DND-41 (cell line): ENCODE data around the gene PTPRH.

Experiments used
- ATAC-seq: fragments of 200-7000 bp; cut with Tn5 transposase; 3 replicates; pipeline ENCODE4 v1.9.1; 2021; ENCODE audit warnings: low read depth; ENCODE audit not compliant: insufficient read depth
- DNase-seq: peaks from one replicate; pipeline ENCODE4 v3.0.0-alpha.2; 2020
- H2AFZ ChIP-seq: 2 replicates; pipeline ENCODE4 v1.6.0; 2012; ENCODE audit warnings: low read depth, low read length
- H3K27ac ChIP-seq: 2 replicates; pipeline ENCODE4 v1.5.1; 2012; ENCODE audit warnings: low read length, inconsistent platforms
- H3K27me3 ChIP-seq: fragments of 200-600 bp; sonication (generic); 2 replicates; pipeline ENCODE4 v1.6.0; 2012; ENCODE audit warnings: low read length, mild to moderate bottlenecking, inconsistent platforms; ENCODE audit not compliant: insufficient read depth, poor library complexity
- H3K36me3 ChIP-seq: 2 replicates; pipeline ENCODE4 v1.5.1; 2012; ENCODE audit warnings: low read length, inconsistent platforms; ENCODE audit not compliant: insufficient read depth
- H3K4me1 ChIP-seq: 2 replicates; pipeline ENCODE4 v1.5.1; 2012; ENCODE audit warnings: mild to moderate bottlenecking, low read length; ENCODE audit not compliant: insufficient read depth
- H3K4me2 ChIP-seq: 2 replicates; pipeline ENCODE4 v1.6.0; 2012; ENCODE audit warnings: mild to moderate bottlenecking, moderate library complexity, low read length, inconsistent platforms; ENCODE audit not compliant: insufficient read depth
- H3K4me3 ChIP-seq, 2 experiments: fragments of 200-600 bp in 1 of 2; shearing (Covaris generic) in 1 of 2; 2 replicates each; pipeline ENCODE4 v1.5.1; 2012 to 2016; ENCODE audit warnings: inconsistent platforms in 2 of 2, low read length in 2 of 2, mild to moderate bottlenecking in 2 of 2, low read depth in 1 of 2, moderate library complexity in 1 of 2
- H3K79me2 ChIP-seq: 2 replicates; pipeline ENCODE4 v1.6.0; 2012; ENCODE audit warnings: low read length, inconsistent platforms; ENCODE audit not compliant: insufficient read depth
- H3K9ac ChIP-seq: 2 replicates; pipeline ENCODE4 v1.6.0; 2012; ENCODE audit warnings: low read depth, mild to moderate bottlenecking, inconsistent platforms, low read length, moderate library complexity
- H3K9me3 ChIP-seq: 2 replicates; pipeline ENCODE4 v1.5.1; 2012; ENCODE audit warnings: low read length, moderate library complexity, mild to moderate bottlenecking, inconsistent platforms; ENCODE audit not compliant: insufficient read depth, severe bottlenecking
- H4K20me1 ChIP-seq: 2 replicates; pipeline ENCODE4 v1.6.0; 2012; ENCODE audit warnings: low read length; ENCODE audit not compliant: insufficient read depth
- CTCF ChIP-seq: IDR thresholded peaks from 2 replicates; pipeline ENCODE4 v1.5.1; 2012; ENCODE audit warnings: borderline replicate concordance, low read length, moderate library complexity, mild to moderate bottlenecking; ENCODE audit not compliant: poor library complexity, severe bottlenecking; ENCODE audit errors: extremely low read depth
- EZH2 ChIP-seq: IDR thresholded peaks from 3 replicates; pipeline ENCODE4 v1.6.1; 2012; ENCODE audit warnings: borderline replicate concordance, low read depth, mild to moderate bottlenecking, moderate library complexity, low read length, inconsistent platforms; ENCODE audit not compliant: severe bottlenecking

Gene PTPRH

GRCh38 chr19:55188625-55189024, 20.7 kb downstream of the PTPRH start:
- no peaks in the 10 kb centered on the region for H3K27me3 ChIP-seq
- H3K36me3 ChIP-seq, result no peaks in the 10 kb centered on the region
- H2AFZ ChIP-seq, result no peak overlapping the region
- no peaks in the 10 kb centered on the region for H3K4me1 ChIP-seq
- no peaks in the 10 kb centered on the region for H3K79me2 ChIP-seq
- DNase-seq (no peak), ATAC-seq (no peak)
- H4K20me1 ChIP-seq, result peaks cover 7% of the 10 kb centered on the region
- H3K4me2 ChIP-seq, result no peak overlapping the region
- no peak for TF ChIP-seq CTCF
- no peak for TF ChIP-seq EZH2
- H3K9me3 ChIP-seq, result no peaks in the 10 kb centered on the region
- no peak overlapping the region for H3K27ac ChIP-seq
- H3K4me3 ChIP-seq, result no peak overlapping the region
- H3K9ac ChIP-seq, result no peak overlapping the region

GRCh38 chr19:55186080-55186479, 23.2 kb downstream of the PTPRH start:
- no peak for TF ChIP-seq CTCF
- no peak for TF ChIP-seq EZH2
- DNase-seq, result no peak
- H3K4me3 ChIP-seq, result no peak overlapping the region
- no peak for ATAC-seq
- no peaks in the 10 kb centered on the region for H3K9me3 ChIP-seq
- H3K79me2 ChIP-seq, result no peaks in the 10 kb centered on the region
- H2AFZ ChIP-seq, result no peak overlapping the region
- no peak overlapping the region for H3K9ac ChIP-seq
- H4K20me1 ChIP-seq, result peaks cover 12% of the 10 kb centered on the region
- H3K4me2 ChIP-seq, result no peak overlapping the region
- no peak overlapping the region for H3K27ac ChIP-seq
- H3K27me3 ChIP-seq, result no peaks in the 10 kb centered on the region
- no peaks in the 10 kb centered on the region for H3K4me1 ChIP-seq
- H3K36me3 ChIP-seq, result no peaks in the 10 kb centered on the region

- no peak for ATAC-seq
- Histone ChIP-seq H3K27ac (no peak overlapping the region), H3K9ac (no peak overlapping the region), H4K20me1 (peaks cover 29% of the 10 kb centered on the region), H3K4me2 (no peak overlapping the region), H3K4me1 (peaks cover 27% of the 10 kb centered on the region), H2AFZ (no peak overlapping the region), H3K36me3 (no peaks in the 10 kb centered on the region), H3K79me2 (no peaks in the 10 kb centered on the region), H3K27me3 (peaks cover 8% of the 10 kb centered on the region), H3K9me3 (no peaks in the 10 kb centered on the region), H3K4me3 (no peak overlapping the region)
- TF ChIP-seq EZH2, result no peak
- DNase-seq, result no peak
These were observed 27.6 kb downstream of the PTPRH start for GRCh38 chr19:55181740-55182139.

- H3K27ac ChIP-seq, result no peak within 1 kb of the TSS
- no peaks in the 10 kb centered on the region for H3K36me3 ChIP-seq
- no peaks in the 10 kb centered on the region for H3K79me2 ChIP-seq
- peaks cover 8% of the 10 kb centered on the region for H3K27me3 ChIP-seq
- H3K4me1 ChIP-seq, result peaks cover 27% of the 10 kb centered on the region
- peaks cover 24% of the 10 kb centered on the region for H4K20me1 ChIP-seq
- H3K9ac ChIP-seq, result no peak within 1 kb of the TSS
- H3K4me2 ChIP-seq, result peak within 1 kb of the TSS; percentile 60
- H2AFZ ChIP-seq, result no peak within 1 kb of the TSS
- peak within 1 kb of the TSS in 1 of 2 experiments; percentile 38; a peak in 2 of 4 replicates for H3K4me3 ChIP-seq
- ATAC-seq, result peak; percentile 71
- H3K9me3 ChIP-seq, result no peaks in the 10 kb centered on the region
- TF ChIP-seq CTCF (no peak), EZH2 (no peak)
- peak; percentile 77 for DNase-seq
These were observed 29.5 kb downstream of the PTPRH start, which contains the start of gene SYT5 for GRCh38 chr19:55179606-55180484. SYT5 (minus strand) TSS chr19:55180289; CDS start chr19:55179041, 1,248 bp downstream.
